ENCODE data around the gene NPAS3.

The NPAS3 gene

GRCh38 chr14:33499687-33500086 lies 561.0 kb downstream of the NPAS3 start:
- no peak for TF ChIP-seq CTCF (conservative IDR thresholded peaks at IDR 0.05; ENCODE audit: low read depth, low read length)

GRCh38 chr14:33504246-33505099 lies 565.8 kb downstream of the NPAS3 start:
- H3K9ac ChIP-seq = no peak overlapping the region
- H3K27me3 ChIP-seq (ENCODE audit: insufficient read depth, low read depth) = no peaks in the 10 kb centered on the region
- H3K4me1 ChIP-seq (ENCODE audit: low read depth, poor library complexity, severe bottlenecking) = no peaks in the 10 kb centered on the region
- no peak overlapping the region for H2AFZ ChIP-seq (ENCODE audit: low read depth)
- no peak overlapping the region for H3K27ac ChIP-seq
- H3K36me3 ChIP-seq (ENCODE audit: insufficient read depth) = no peaks in the 10 kb centered on the region
- no peak overlapping the region for H3K4me3 ChIP-seq (IDR thresholded peaks at IDR 0.05; ENCODE audit: insufficient read depth, low read depth, low read length)
- no peaks in the 10 kb centered on the region for H4K20me1 ChIP-seq (ENCODE audit: insufficient read depth)
- no peak overlapping the region for H3K4me2 ChIP-seq
- no peaks in the 10 kb centered on the region for H3K79me2 ChIP-seq (ENCODE audit: insufficient read depth, low read depth)
- TF ChIP-seq CTCF (conservative IDR thresholded peaks at IDR 0.05; ENCODE audit: low read depth, low read length) = no peak

More at GRCh38 chr14:33499687-33500086, 561.0 kb downstream of the NPAS3 start:
- H3K79me2 ChIP-seq (ENCODE audit: insufficient read depth, low read depth) = no peaks in the 10 kb centered on the region
- H3K36me3 ChIP-seq (ENCODE audit: insufficient read depth) = no peaks in the 10 kb centered on the region
- H3K4me1 ChIP-seq (ENCODE audit: low read depth, poor library complexity, severe bottlenecking) = no peaks in the 10 kb centered on the region
- no peaks in the 10 kb centered on the region for H4K20me1 ChIP-seq (ENCODE audit: insufficient read depth)
- H3K27ac ChIP-seq = no peak overlapping the region
- no peak overlapping the region for H3K9ac ChIP-seq
- H3K4me2 ChIP-seq = no peak overlapping the region
- H3K27me3 ChIP-seq (ENCODE audit: insufficient read depth, low read depth) = no peaks in the 10 kb centered on the region
- H3K4me3 ChIP-seq (IDR thresholded peaks at IDR 0.05; ENCODE audit: insufficient read depth, low read depth, low read length) = no peak overlapping the region
- no peak overlapping the region for H2AFZ ChIP-seq (ENCODE audit: low read depth)

GRCh38 chr14:33505266-33505962 lies 566.7 kb downstream of the NPAS3 start:
- Histone ChIP-seq H3K4me3 (IDR thresholded peaks at IDR 0.05; ENCODE audit: insufficient read depth, low read depth, low read length) (no peak overlapping the region), H3K36me3 (ENCODE audit: insufficient read depth) (no peaks in the 10 kb centered on the region), H3K27me3 (ENCODE audit: insufficient read depth, low read depth) (no peaks in the 10 kb centered on the region), H3K4me2 (no peak overlapping the region), H3K27ac (no peak overlapping the region), H3K4me1 (ENCODE audit: low read depth, poor library complexity, severe bottlenecking) (no peaks in the 10 kb centered on the region), H2AFZ (ENCODE audit: low read depth) (no peak overlapping the region), H3K9ac (no peak overlapping the region), H4K20me1 (ENCODE audit: insufficient read depth) (no peaks in the 10 kb centered on the region), H3K79me2 (ENCODE audit: insufficient read depth, low read depth) (no peaks in the 10 kb centered on the region)
- no peak for TF ChIP-seq CTCF (conservative IDR thresholded peaks at IDR 0.05; ENCODE audit: low read depth, low read length)

GRCh38 chr14:33505963-33506329 lies 567.3 kb downstream of the NPAS3 start:
- Histone ChIP-seq H3K79me2 (ENCODE audit: insufficient read depth, low read depth) (no peaks in the 10 kb centered on the region), H3K4me1 (ENCODE audit: low read depth, poor library complexity, severe bottlenecking) (no peaks in the 10 kb centered on the region), H3K9ac (no peak overlapping the region), H3K4me3 (IDR thresholded peaks at IDR 0.05; ENCODE audit: insufficient read depth, low read depth, low read length) (no peak overlapping the region), H3K27ac (no peak overlapping the region), H3K36me3 (ENCODE audit: insufficient read depth) (no peaks in the 10 kb centered on the region), H3K4me2 (no peak overlapping the region), H3K27me3 (ENCODE audit: insufficient read depth, low read depth) (no peaks in the 10 kb centered on the region), H4K20me1 (ENCODE audit: insufficient read depth) (no peaks in the 10 kb centered on the region), H2AFZ (ENCODE audit: low read depth) (no peak overlapping the region)
- no peak for TF ChIP-seq CTCF (conservative IDR thresholded peaks at IDR 0.05; ENCODE audit: low read depth, low read length)
